NCI-H526 treated with DMSO at 0.1 percent for 48 hours (cell line): ENCODE measurements around the gene MAP2K1.
"Not testable (repeated sequence)": the region's sequence is repeated elsewhere in the genome, so short reads cannot be mapped to it uniquely, and the experiment has no call there.

Experiments used
- DNase-seq: peaks from one replicate; lab custom pipeline; 2025; lab: John Stamatoyannopoulos, UW

Gene MAP2K1

DNA sequence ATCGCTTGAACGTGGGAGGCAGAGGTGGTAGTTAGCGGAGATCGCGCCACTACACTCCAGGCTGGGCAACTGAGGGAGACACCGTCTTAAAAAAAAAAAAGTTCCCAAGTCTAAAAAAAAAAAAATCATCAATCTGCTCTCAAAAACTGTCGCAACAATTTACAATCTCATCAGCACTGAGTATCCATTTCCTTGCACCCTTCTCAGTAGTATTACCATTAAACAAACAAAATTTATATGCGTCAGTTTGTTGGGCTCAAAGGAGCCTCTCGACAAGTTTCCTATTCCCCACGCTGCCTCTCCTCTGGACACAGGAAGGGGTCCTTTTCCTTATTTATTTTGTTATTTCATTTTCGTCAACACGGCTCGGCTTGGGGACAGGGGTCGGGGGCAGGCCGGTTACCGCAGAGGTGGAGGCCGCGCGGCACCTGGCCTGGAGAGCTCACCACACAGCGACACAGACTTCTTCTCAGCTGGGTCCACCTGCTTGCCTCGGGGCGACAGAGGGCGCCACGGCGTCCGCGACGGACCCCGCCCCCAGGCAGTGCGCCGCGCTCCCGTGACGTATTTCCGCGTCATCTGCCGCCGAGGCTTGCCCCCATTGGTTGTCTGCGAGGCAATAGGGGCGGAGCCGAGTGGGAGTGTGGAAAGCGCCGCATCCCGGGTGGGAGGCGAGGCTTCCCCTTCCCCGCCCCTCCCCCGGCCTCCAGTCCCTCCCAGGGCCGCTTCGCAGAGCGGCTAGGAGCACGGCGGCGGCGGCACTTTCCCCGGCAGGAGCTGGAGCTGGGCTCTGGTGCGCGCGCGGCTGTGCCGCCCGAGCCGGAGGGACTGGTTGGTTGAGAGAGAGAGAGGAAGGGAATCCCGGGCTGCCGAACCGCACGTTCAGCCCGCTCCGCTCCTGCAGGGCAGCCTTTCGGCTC lies at the start of gene MAP2K1:
Gene MAP2K1, plus strand, starts transcription at position 709 of the 920 bp plus-strand sequence. CDS start 436 bp downstream, outside the sequence.
- DNase-seq = peak; percentile 94

GRCh38 chr15:66348530-66348929 lies 38.2 kb upstream of the MAP2K1 start:
- DNase-seq = not testable (repeated sequence)

GRCh38 chr15:66356077-66356358 lies 30.7 kb upstream of the MAP2K1 start:
- DNase-seq = no peak

GRCh38 chr15:66356359-66357236 lies 30.1 kb upstream of the MAP2K1 start, which contains the start of gene TIPIN:
TIPIN (minus strand) TSS chr15:66356685; CDS start chr15:66352947, 3,738 bp downstream.
- DNase-seq = peak; percentile 83

- no peak for DNase-seq
Measured at GRCh38 chr15:66359740-66360139, 27.0 kb upstream of the MAP2K1 start.

GRCh38 chr15:66361745-66362460 lies 24.8 kb upstream of the MAP2K1 start:
- not testable (repeated sequence) for DNase-seq

- DNase-seq = no peak
Measured at GRCh38 chr15:66362776-66363175, 23.9 kb upstream of the MAP2K1 start.

- DNase-seq = no peak
Measured at GRCh38 chr15:66364944-66365528, 21.7 kb upstream of the MAP2K1 start.

- no peak for DNase-seq
Measured at GRCh38 chr15:66369773-66370651, 16.7 kb upstream of the MAP2K1 start.

GRCh38 chr15:66374179-66374578 lies 12.5 kb upstream of the MAP2K1 start:
- DNase-seq = no peak

DNA sequence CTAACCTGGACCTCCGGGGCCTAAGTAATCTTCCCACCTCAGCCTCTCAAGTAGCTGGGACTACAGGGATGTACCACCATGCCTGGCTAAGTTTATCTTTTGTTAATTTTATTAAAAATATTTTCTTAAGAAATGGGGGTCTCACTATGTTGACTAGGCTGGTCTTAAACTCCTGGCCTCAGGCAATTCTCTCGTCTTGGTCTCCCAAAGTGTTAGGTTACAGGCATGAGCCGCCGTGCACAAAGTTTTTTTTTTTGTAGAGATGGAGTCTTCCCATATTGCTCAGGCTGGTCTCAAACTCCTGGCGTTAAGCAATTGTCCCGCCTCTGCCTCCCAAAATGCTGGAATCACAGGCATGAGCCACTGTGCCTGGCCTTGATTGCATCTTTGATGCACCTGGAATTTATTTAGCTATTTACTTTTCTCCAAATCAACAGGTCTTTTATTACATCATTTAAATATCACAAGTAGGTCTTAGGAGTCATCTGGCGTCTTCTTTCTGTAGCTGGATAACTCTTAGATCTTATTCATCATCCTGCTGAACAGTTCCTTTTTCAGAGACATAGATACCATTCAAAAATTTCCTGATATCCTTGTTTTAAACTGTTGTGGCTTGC lies 7.8 kb upstream of the MAP2K1 start:
- DNase-seq = no peak

DNA sequence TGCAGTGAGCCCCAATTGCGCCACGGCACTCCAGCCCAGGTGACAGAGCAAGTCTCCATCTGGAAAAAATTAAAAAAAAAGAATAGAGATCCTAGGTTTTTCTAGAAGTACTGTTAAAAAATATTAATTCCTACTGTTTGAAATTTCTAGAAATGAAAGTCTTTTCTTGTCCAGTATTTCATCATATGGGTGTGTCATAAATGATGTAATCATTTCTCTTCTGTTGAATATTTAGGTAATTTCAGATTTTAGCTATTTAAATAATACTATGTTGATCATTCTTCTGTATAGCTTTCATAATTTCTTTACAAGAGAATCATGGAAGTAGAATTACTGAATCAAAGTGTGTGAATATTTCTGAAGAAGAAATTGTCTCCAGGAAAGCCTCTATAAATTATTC lies 5.3 kb upstream of the MAP2K1 start:
- not testable (repeated sequence) for DNase-seq

DNA sequence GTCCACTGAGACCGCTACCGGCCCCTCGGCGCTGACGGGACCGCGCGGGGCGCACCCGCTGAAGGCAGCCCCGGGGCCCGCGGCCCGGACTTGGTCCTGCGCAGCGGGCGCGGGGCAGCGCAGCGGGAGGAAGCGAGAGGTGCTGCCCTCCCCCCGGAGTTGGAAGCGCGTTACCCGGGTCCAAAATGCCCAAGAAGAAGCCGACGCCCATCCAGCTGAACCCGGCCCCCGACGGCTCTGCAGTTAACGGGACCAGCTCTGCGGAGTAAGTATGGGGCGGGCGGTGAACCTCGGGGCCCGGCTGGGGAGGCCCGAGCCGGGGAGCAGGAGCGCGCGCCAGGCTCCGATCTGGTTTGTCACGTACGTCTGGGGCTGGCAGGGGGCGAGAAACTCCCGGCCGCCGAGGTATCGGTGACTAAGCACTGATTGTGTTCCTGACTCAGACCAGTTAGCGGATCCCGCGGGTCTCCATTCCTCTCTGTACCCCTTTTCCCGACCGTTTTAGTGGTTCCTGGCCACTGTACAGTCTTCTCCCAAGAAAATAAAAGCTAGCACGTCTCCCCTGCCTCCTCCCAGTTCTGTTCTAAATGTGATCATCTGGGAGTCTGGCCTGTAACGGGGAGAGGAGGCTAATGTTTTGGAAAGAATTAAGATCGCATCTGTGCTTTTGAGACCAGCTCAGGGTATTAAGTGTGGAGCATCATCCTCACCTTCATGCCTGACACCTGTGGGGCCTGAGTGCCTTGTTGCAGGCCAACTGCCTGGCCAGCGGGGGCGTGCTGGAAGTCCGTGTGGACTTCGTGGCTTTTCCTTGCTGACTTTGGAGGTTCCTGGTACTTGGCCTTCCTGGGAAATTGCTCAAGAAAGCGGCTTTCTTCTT lies 691 bp downstream of the MAP2K1 start:
- DNase-seq = peak; percentile 23

DNA sequence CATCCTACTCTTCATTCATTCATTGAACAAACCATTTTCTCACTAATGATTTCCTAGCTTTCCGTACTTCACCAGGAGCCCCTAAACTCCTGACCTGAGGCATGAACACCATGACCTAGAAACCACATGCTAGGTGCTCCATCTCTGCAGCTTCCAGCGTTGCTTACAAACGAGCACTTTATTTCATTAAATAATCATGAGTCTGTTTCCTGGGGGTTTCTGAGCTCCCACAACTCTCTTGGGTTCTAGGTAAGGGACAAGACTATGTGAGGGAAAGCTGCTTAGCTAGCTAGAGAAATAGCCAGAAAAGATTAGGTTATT lies 1.3 kb downstream of the MAP2K1 start:
- DNase-seq = no peak

DNA sequence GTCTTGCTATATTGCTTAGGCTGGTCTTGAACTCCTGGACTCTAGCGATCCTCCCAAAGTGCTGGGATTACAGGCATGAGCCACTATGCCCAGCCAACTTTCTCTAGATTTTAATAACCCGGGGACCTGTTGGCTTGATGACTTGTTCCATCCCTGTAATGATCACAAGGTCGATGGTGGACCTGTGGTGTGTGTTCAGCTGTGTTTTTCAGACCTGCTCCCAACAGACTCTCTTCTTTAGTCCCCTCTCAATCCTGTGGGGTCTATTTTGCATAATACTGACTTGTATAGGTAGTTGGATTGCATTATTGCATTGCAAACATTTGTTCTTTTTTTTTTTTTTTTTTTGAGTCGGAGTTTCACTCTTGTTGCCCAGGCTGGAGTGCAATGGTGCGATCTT lies 1.9 kb downstream of the MAP2K1 start:
- DNase-seq = no peak

DNA sequence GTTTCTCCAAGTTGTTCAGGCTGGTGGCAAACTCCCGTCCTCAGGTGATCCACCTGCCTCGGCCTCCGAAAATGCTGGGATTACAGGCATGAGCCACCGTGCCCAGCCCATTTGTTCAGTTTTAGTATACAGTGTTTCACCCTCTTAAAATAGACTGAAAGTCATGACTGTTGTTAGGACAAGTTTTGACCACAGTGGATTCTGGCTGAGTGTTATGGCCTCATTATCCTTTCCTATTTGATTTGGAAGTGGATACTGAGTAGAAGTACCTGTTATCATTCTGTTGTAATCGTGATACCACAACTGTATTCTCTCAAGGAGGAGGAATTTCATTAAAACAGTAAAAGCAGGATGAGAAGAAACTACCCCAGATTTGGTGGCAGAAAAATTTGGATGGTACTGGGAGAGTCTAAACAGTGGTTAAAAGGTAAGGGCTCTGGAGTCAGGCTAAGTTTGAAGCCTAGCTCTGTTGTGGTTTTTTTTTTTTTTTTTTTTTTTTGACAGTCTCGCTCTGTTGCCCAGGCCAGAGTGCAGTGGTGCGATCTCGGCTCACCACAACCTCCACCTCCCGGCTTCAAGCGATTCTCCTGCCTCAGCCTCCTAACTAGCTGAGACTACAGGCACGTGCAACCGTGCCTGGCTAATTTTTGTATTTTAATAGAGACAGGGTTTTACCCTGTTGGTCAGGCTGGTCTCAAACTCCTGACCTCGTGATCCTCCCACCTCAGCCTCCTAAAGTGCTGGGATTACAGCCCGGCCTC lies 2.6 kb downstream of the MAP2K1 start:
- DNase-seq = no peak

DNA sequence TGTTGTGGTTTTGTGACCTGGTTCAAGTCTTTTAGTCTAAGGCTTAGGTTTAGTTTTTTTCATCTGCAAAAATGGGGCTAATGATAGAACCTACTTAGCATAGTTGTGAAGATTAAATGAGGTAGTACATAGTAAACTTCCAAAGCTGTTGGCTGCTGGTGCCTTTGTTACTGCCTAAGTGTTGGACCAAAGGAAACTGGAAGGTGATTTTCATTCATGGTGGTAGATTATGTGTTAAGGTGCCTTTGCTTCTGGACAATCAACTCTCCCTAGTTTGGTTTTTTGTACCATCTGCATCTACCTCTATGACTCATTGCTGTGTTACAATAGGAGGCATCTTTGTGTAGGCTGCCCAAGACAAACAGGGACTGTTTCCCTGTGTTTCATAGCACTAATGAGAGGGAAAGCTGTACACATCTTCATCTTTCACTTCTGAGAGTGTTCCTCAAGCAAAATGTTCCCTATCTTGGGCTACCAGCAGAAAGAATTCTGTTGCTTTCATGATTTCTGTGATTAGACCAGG lies 3.2 kb downstream of the MAP2K1 start:
- no peak for DNase-seq

- DNase-seq = no peak
Measured at GRCh38 chr15:66390678-66391077, 4.0 kb downstream of the MAP2K1 start.
